H9 (cell line): ENCODE data around the gene MT1H. TPM values are rescaled to one million over a fixed set of nuclear protein-coding genes. Genes with fewer than 3 reads are reported as not detected.

Experiments
- DNase-seq: peaks from one replicate; pipeline ENCODE4 v3.0.0-alpha.2; 2017
- H2AFZ ChIP-seq: one replicate; pipeline ENCODE4 v1.6.1; 2013; ENCODE audit warnings: mild to moderate bottlenecking, low read length, control low read depth, moderate library complexity
- H2AK5ac ChIP-seq: 2 replicates; pipeline ENCODE4 v1.6.1; 2013; ENCODE audit warnings: low read length, control low read depth, mixed read lengths; ENCODE audit not compliant: insufficient read length
- H2BK120ac ChIP-seq: one replicate; pipeline ENCODE4 v1.6.1; 2013; ENCODE audit warnings: low read depth, mild to moderate bottlenecking, low read length, control low read depth, inconsistent platforms; ENCODE audit not compliant: poor library complexity, severe bottlenecking
- H2BK12ac ChIP-seq: 2 replicates; pipeline ENCODE4 v1.6.1; 2013; ENCODE audit warnings: low read length, control low read depth, mixed read lengths, low read depth; ENCODE audit not compliant: insufficient read length
- H2BK15ac ChIP-seq: 2 replicates; pipeline ENCODE4 v1.6.1; 2013; ENCODE audit warnings: low read depth, low read length, control low read depth
- H2BK20ac ChIP-seq: one replicate; pipeline ENCODE4 v1.6.1; 2013; ENCODE audit warnings: low read depth, mild to moderate bottlenecking, low read length, control low read depth, inconsistent platforms; ENCODE audit not compliant: poor library complexity, severe bottlenecking
- H2BK5ac ChIP-seq: 2 replicates; pipeline ENCODE4 v1.6.1; 2013; ENCODE audit warnings: low read length, control low read depth, mixed read lengths; ENCODE audit not compliant: insufficient read length
- H3K14ac ChIP-seq: 2 replicates; pipeline ENCODE4 v1.6.1; 2013; ENCODE audit warnings: low read length, control low read depth; ENCODE audit not compliant: insufficient read depth
- H3K18ac ChIP-seq: 2 replicates; pipeline ENCODE4 v1.6.1; 2013; ENCODE audit warnings: low read depth, mild to moderate bottlenecking, mixed read lengths, low read length, control low read depth; ENCODE audit not compliant: insufficient read length
- H3K23ac ChIP-seq: 2 replicates; pipeline ENCODE4 v1.6.1; 2013; ENCODE audit warnings: low read length, control low read depth, mixed read lengths, low read depth; ENCODE audit not compliant: insufficient read length
- H3K23me2 ChIP-seq: 2 replicates; pipeline ENCODE4 v1.6.1; 2013; ENCODE audit warnings: low read depth, mild to moderate bottlenecking, mixed read lengths, low read length, control low read depth; ENCODE audit not compliant: insufficient read length, poor library complexity, severe bottlenecking
- H3K27ac ChIP-seq: 2 replicates; pipeline ENCODE4 v1.5.1; 2013; ENCODE audit warnings: low read length, control low read depth, mixed read lengths, low read depth; ENCODE audit not compliant: insufficient read length
- H3K27me3 ChIP-seq: 2 replicates; pipeline ENCODE4 v1.6.1; 2013; ENCODE audit warnings: low read length, control low read depth, inconsistent platforms; ENCODE audit not compliant: insufficient read depth
- H3K4ac ChIP-seq: 2 replicates; pipeline ENCODE4 v1.6.1; 2013; ENCODE audit warnings: low read depth, mild to moderate bottlenecking, control low read depth, inconsistent platforms, low read length, moderate library complexity
- H3K4me1 ChIP-seq: 2 replicates; pipeline ENCODE4 v1.6.1; 2013; ENCODE audit warnings: low read length, control low read depth, inconsistent platforms; ENCODE audit not compliant: insufficient read depth
- H3K4me2 ChIP-seq: 2 replicates; pipeline ENCODE4 v1.6.1; 2013; ENCODE audit warnings: low read length, control low read depth, mixed read lengths; ENCODE audit not compliant: insufficient read length, insufficient read depth
- H3K56ac ChIP-seq: 2 replicates; pipeline ENCODE4 v1.6.1; 2013; ENCODE audit warnings: low read depth, mild to moderate bottlenecking, mixed read lengths, low read length, control low read depth; ENCODE audit not compliant: insufficient read length
- H3K79me1 ChIP-seq: 2 replicates; pipeline ENCODE4 v1.6.1; 2013; ENCODE audit warnings: low read depth, mild to moderate bottlenecking, moderate library complexity, low read length, control low read depth, inconsistent platforms; ENCODE audit not compliant: insufficient read depth, poor library complexity, severe bottlenecking
- H3K79me2 ChIP-seq: 2 replicates; pipeline ENCODE4 v1.6.1; 2013; ENCODE audit warnings: low read length, control low read depth, inconsistent platforms; ENCODE audit not compliant: insufficient read depth
- H3K9ac ChIP-seq: 2 replicates; pipeline ENCODE4 v1.6.1; 2013; ENCODE audit warnings: low read length, control low read depth, mixed read lengths; ENCODE audit not compliant: insufficient read length; ENCODE audit errors: extremely low read depth
- H3K9me3 ChIP-seq: one replicate; pipeline ENCODE4 v1.6.1; 2013; ENCODE audit warnings: low read depth, low read length, inconsistent platforms; ENCODE audit not compliant: control insufficient read depth
- H3T11ph ChIP-seq: one replicate; pipeline ENCODE4 v1.6.1; 2013; ENCODE audit warnings: mild to moderate bottlenecking, low read length, control low read depth, inconsistent platforms
- H4K20me1 ChIP-seq: one replicate; pipeline ENCODE4 v1.6.1; 2013; ENCODE audit not compliant: control insufficient read depth, insufficient read length, insufficient read depth
- H4K5ac ChIP-seq: 2 replicates; pipeline ENCODE4 v1.6.1; 2013; ENCODE audit warnings: low read depth, mild to moderate bottlenecking, mixed read lengths, low read length, control low read depth; ENCODE audit not compliant: insufficient read length
- H4K8ac ChIP-seq: replicated peaks from 2 replicates; pipeline ENCODE4 v1.6.1; 2013; ENCODE audit warnings: low read length, control low read depth, mixed read lengths, low read depth; ENCODE audit not compliant: insufficient read length
- H4K91ac ChIP-seq: 2 replicates; pipeline ENCODE4 v1.6.1; 2013; ENCODE audit warnings: low read depth, mild to moderate bottlenecking, moderate library complexity, mixed read lengths, low read length, control low read depth; ENCODE audit not compliant: insufficient read length
- H3K27ac Mint-ChIP-seq, 3 experiments: 2 replicates in 2 of 3; 3 replicates in 1 of 3; pipeline ENCODE4 v1.8.0; 2020 to 2021; ENCODE audit warnings: mixed read lengths in 3 of 3, mild to moderate bottlenecking in 1 of 3, moderate library complexity in 1 of 3
- H3K27me3 Mint-ChIP-seq: 2 replicates; pipeline ENCODE4 v1.8.0; 2021; ENCODE audit warnings: low read depth, mild to moderate bottlenecking, moderate library complexity, mixed read lengths
- H3K36me3 Mint-ChIP-seq, 3 experiments: 2 replicates in 2 of 3; 3 replicates in 1 of 3; pipeline ENCODE4 v1.8.0; 2020 to 2021; ENCODE audit warnings: low read depth in 3 of 3, mixed read lengths in 3 of 3; ENCODE audit not compliant: insufficient read depth in 1 of 3
- H3K4me1 Mint-ChIP-seq, 2 experiments: 2 replicates each; pipeline ENCODE4 v1.8.0; 2020; ENCODE audit warnings: mixed read lengths in 2 of 2
- H3K4me3 Mint-ChIP-seq, 2 experiments: 2 replicates in 1 of 2; 3 replicates in 1 of 2; pipeline ENCODE4 v1.8.0; 2020 to 2021; ENCODE audit warnings: mild to moderate bottlenecking in 2 of 2, mixed read lengths in 2 of 2, moderate library complexity in 1 of 2
- H3K9me3 Mint-ChIP-seq, 2 experiments: 2 replicates in 1 of 2; 3 replicates in 1 of 2; pipeline ENCODE4 v1.8.0; 2020; ENCODE audit warnings: mild to moderate bottlenecking in 2 of 2, mixed read lengths in 2 of 2, moderate library complexity in 1 of 2
- CTCF ChIP-seq: fragments of 200-600 bp; sonication (generic); conservative IDR thresholded peaks from 3 replicates; pipeline ENCODE4 v1.8.0; 2021; ENCODE audit warnings: antibody characterized with exemption, mild to moderate bottlenecking
- WGBS: extraction: QIAGEN DNeasy Blood & Tissue Kit; methylation state at CpG from one replicate; pipeline ENCODE4 v1.1.7; 2013; ENCODE audit warnings: missing lambda C conversion rate, low lambda C conversion rate, mixed read lengths; ENCODE audit not compliant: insufficient read length; ENCODE audit errors: extremely low coverage; 5-methylcytosine and 5-hydroxymethylcytosine counted together
- total RNA-seq: library from RNA; stranded (reverse); gene quantifications from 2 replicates; pipeline ENCODE4 v1.2.1, GENCODE V29; 2021

Gene MT1H
- total RNA-seq, 1 experiment from 2014 or later: 12.5 TPM

DNA sequence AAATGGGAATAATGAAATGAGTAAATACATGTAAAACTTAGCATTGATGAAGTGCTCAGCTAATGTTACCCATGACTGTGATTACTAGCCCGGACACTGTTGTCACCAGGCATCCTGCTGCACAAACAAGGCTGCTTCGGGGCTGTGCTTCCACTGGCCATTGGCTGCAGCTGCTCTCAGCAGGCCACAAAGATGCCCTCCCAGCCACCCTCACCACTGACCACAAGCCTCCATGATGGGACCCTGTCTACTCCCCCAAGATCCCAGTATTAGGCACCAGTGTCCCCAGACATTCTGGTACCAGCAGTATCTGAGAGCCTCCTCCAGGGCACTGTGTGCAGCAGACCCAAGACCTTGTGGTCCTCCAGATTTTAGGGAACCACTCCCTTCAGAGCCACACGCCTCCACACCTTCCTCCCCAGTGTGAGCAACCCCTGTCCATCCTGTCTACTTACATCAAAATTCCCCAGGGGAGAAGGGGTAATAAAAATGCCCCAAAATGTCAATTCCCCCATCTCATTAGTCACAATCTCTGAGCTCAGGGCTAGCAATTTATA lies 40.6 kb downstream of the MT1H start:
- DNase-seq: no peak
- Histone ChIP-seq H3K4ac (no peak overlapping the region), H3K23me2 (no peaks in the 10 kb centered on the region), H3K27me3 (no peaks in the 10 kb centered on the region; the same call in 1 of the 2 replicates), H3K79me1 (no peaks in the 10 kb centered on the region), H3K27ac (no peak overlapping the region), H3K18ac (no peak overlapping the region), H4K8ac (no peak overlapping the region), H2AFZ (no peak overlapping the region), H2BK20ac (no peak overlapping the region), H2BK5ac (no peak overlapping the region), H3K4me2 (no peak overlapping the region), H2BK12ac (no peak overlapping the region), H3K14ac (no peak overlapping the region), H3K9me3 (no peaks in the 10 kb centered on the region), H3K56ac (no peak overlapping the region), H3K4me1 (no peaks in the 10 kb centered on the region), H2BK15ac (no peak overlapping the region), H3T11ph (no peak overlapping the region), H4K20me1 (no peaks in the 10 kb centered on the region), H2AK5ac (no peak overlapping the region), H2BK120ac (no peak overlapping the region), H3K23ac (no peak overlapping the region), H3K9ac (no peak overlapping the region), H4K5ac (no peak overlapping the region), H3K79me2 (no peaks in the 10 kb centered on the region), H4K91ac (no peak overlapping the region)
- peaks cover 0 to 4% of the 10 kb centered on the region in 2 experiments; a peak in 2 of 5 replicates for H3K9me3 Mint-ChIP-seq
- no peak overlapping the region for H3K27ac Mint-ChIP-seq
- no peaks in the 10 kb centered on the region for H3K36me3 Mint-ChIP-seq
- H3K4me1 Mint-ChIP-seq: peaks cover 13% of the 10 kb centered on the region in 2 experiments
- peaks cover 27% of the 10 kb centered on the region for H3K27me3 Mint-ChIP-seq
- no peak overlapping the region for H3K4me3 Mint-ChIP-seq
- WGBS: no CpG with 5 or more reads among the region's 3 CpGs
- no peak for TF ChIP-seq CTCF
